ENCODE data around the gene TBX19.

The TBX19 gene

GRCh38 chr1:168281603-168282325, 1.1 kb downstream of the TBX19 start:
- TF ChIP-seq CTCF (IDR thresholded peaks at IDR 0.05; ENCODE audit: low read depth, low read length, missing control alignments), result no peak
- in situ Hi-C loops (cut with HindIII; ENCODE audit: low pct_ligation_motif_present, low sequenced_read_pairs), result no loop called here
- no peak overlapping the region for H3K4me3 ChIP-seq (ENCODE audit: low read depth, low read length)
- no peaks in the 10 kb centered on the region for H3K36me3 ChIP-seq (replicated peaks)
- no peaks in the 10 kb centered on the region for H3K27me3 ChIP-seq (replicated peaks)
- no peak for DNase-seq
- no peak overlapping the region for H3K27ac ChIP-seq

GRCh38 chr1:168285521-168285790, 4.8 kb downstream of the TBX19 start:
- Histone ChIP-seq H3K27ac (no peak overlapping the region), H3K27me3 (replicated peaks) (no peaks in the 10 kb centered on the region), H3K36me3 (replicated peaks) (no peaks in the 10 kb centered on the region), H3K4me3 (ENCODE audit: low read depth, low read length) (no peak overlapping the region)
- in situ Hi-C loops (cut with HindIII; ENCODE audit: low pct_ligation_motif_present, low sequenced_read_pairs), result no loop called here
- TF ChIP-seq CTCF (IDR thresholded peaks at IDR 0.05; ENCODE audit: low read depth, low read length, missing control alignments), result no peak
- no peak for DNase-seq

- H3K36me3 ChIP-seq (replicated peaks), result no peaks in the 10 kb centered on the region
- no peak for DNase-seq
These were observed 5.6 kb downstream of the TBX19 start for GRCh38 chr1:168285971-168286927.

GRCh38 chr1:168287237-168287664, 6.6 kb downstream of the TBX19 start:
- H3K27ac ChIP-seq, result no peak overlapping the region
- DNase-seq, result peak; percentile 27
- no peaks in the 10 kb centered on the region for H3K27me3 ChIP-seq (replicated peaks)
- in situ Hi-C loops (cut with HindIII; ENCODE audit: low pct_ligation_motif_present, low sequenced_read_pairs), result no loop called here
- no peak for TF ChIP-seq CTCF (IDR thresholded peaks at IDR 0.05; ENCODE audit: low read depth, low read length, missing control alignments)
- H3K4me3 ChIP-seq (ENCODE audit: low read depth, low read length), result no peak overlapping the region
- H3K36me3 ChIP-seq (replicated peaks), result no peaks in the 10 kb centered on the region

More at GRCh38 chr1:168285971-168286927, 5.6 kb downstream of the TBX19 start:
- H3K4me3 ChIP-seq (ENCODE audit: low read depth, low read length), result no peak overlapping the region
- H3K27ac ChIP-seq, result no peak overlapping the region
- in situ Hi-C loops (cut with HindIII; ENCODE audit: low pct_ligation_motif_present, low sequenced_read_pairs), result no loop called here
- H3K27me3 ChIP-seq (replicated peaks), result no peaks in the 10 kb centered on the region
- TF ChIP-seq CTCF (IDR thresholded peaks at IDR 0.05; ENCODE audit: low read depth, low read length, missing control alignments), result peak; percentile 28

GRCh38 chr1:168288311-168289052, 7.8 kb downstream of the TBX19 start:
- H3K36me3 ChIP-seq (replicated peaks), result no peaks in the 10 kb centered on the region
- TF ChIP-seq CTCF (IDR thresholded peaks at IDR 0.05; ENCODE audit: low read depth, low read length, missing control alignments), result no peak
- in situ Hi-C loops (cut with HindIII; ENCODE audit: low pct_ligation_motif_present, low sequenced_read_pairs), result no loop called here
- no peak overlapping the region for H3K4me3 ChIP-seq (ENCODE audit: low read depth, low read length)
- peak; percentile 75 for DNase-seq
- no peaks in the 10 kb centered on the region for H3K27me3 ChIP-seq (replicated peaks)
- no peak overlapping the region for H3K27ac ChIP-seq

Data from brain microvascular endothelial cell (primary cell).